Liver (tissue), 9 donors: Measurements from ENCODE around the gene CRYBA2. TPM values are rescaled to one million over a fixed set of nuclear protein-coding genes. Genes with fewer than 3 reads are reported as not detected.

Experiments
- DNase-seq: peaks from one replicate; pipeline ENCODE4 v3.0.0-alpha.2; 2017; ENCODE audit warnings: low spot score
- H3K27ac ChIP-seq, 2 donors: one replicate each; pipeline ENCODE4 v1.7.0; 2013; ENCODE audit warnings: inconsistent platforms in 2 of 2, low read length in 2 of 2, control low read depth in 1 of 2, low read depth in 1 of 2, mild to moderate bottlenecking in 1 of 2
- H3K27me3 ChIP-seq, 4 donors: one replicate each; pipeline versions ENCODE4 v1.6.1 to v1.7.0; 2013; ENCODE audit warnings: low read length in 3 of 4, inconsistent platforms in 1 of 4, mild to moderate bottlenecking in 1 of 4, moderate library complexity in 1 of 4; ENCODE audit not compliant: control insufficient read depth in 4 of 4, insufficient read depth in 4 of 4
- H3K36me3 ChIP-seq, 4 donors: one replicate each; pipeline versions ENCODE4 v1.6.1 to v1.7.0; 2013; ENCODE audit warnings: low read length in 3 of 4, mild to moderate bottlenecking in 3 of 4, low read depth in 1 of 4, moderate library complexity in 1 of 4; ENCODE audit not compliant: control insufficient read depth in 4 of 4, insufficient read depth in 3 of 4
- H3K4me1 ChIP-seq, 4 donors: one replicate each; pipeline versions ENCODE4 v1.6.1 to v1.7.0; 2013; ENCODE audit warnings: low read length in 3 of 4, mild to moderate bottlenecking in 3 of 4, moderate library complexity in 1 of 4; ENCODE audit not compliant: control insufficient read depth in 4 of 4, insufficient read depth in 4 of 4
- H3K4me3 ChIP-seq, 3 donors: one replicate each; pipeline versions ENCODE4 v1.6.1 to v1.7.0; 2013; ENCODE audit warnings: low read length in 3 of 3, control low read depth in 1 of 3, low read depth in 1 of 3, mild to moderate bottlenecking in 1 of 3
- H3K9ac ChIP-seq, 2 donors: one replicate each; pipeline ENCODE4 v1.7.0; 2013; ENCODE audit warnings: low read length in 2 of 2, mild to moderate bottlenecking in 2 of 2, moderate library complexity in 2 of 2, control low read depth in 1 of 2, low read depth in 1 of 2
- H3K9me3 ChIP-seq, 4 donors: one replicate each; pipeline versions ENCODE4 v1.6.1 to v1.7.0; 2013; ENCODE audit warnings: low read length in 3 of 4; ENCODE audit not compliant: control insufficient read depth in 4 of 4
- ATF3 ChIP-seq: IDR thresholded peaks from 2 replicates; pipeline ENCODE4 v1.6.1; 2016; ENCODE audit warnings: antibody characterized with exemption
- CTCF ChIP-seq: fragments of 150-350 bp; IDR thresholded peaks from 2 replicates; pipeline ENCODE4 v1.5.1; 2017; ENCODE audit warnings: improper control_type of control experiment, low read depth, low read length; ENCODE audit not compliant: missing input control
- EGR1 ChIP-seq, 2 donors: IDR thresholded peaks; 2 replicates each; pipeline ENCODE4 v1.6.1; 2016 to 2018; ENCODE audit warnings: antibody characterized with exemption in 2 of 2, low read depth in 2 of 2
- FOXA1 ChIP-seq: IDR thresholded peaks from 2 replicates; pipeline ENCODE4 v1.6.1; 2016; ENCODE audit warnings: antibody characterized with exemption
- FOXA2 ChIP-seq: IDR thresholded peaks from 2 replicates; pipeline ENCODE4 v1.6.1; 2016; ENCODE audit warnings: antibody characterized with exemption
- GABPA ChIP-seq, 2 donors: IDR thresholded peaks in 1 of 2; conservative IDR thresholded peaks in 1 of 2; 2 replicates each; pipeline ENCODE4 v1.6.1; 2016; ENCODE audit warnings: antibody characterized with exemption in 2 of 2, mild to moderate bottlenecking in 1 of 2, moderate library complexity in 1 of 2
- HNF4G ChIP-seq: IDR thresholded peaks from 2 replicates; pipeline ENCODE4 v1.6.1; 2016; ENCODE audit warnings: antibody characterized with exemption
- MAX ChIP-seq: IDR thresholded peaks from 2 replicates; pipeline ENCODE4 v1.6.1; 2016; ENCODE audit warnings: antibody characterized with exemption
- NR2F2 ChIP-seq: IDR thresholded peaks from 2 replicates; pipeline ENCODE4 v1.6.1; 2016; ENCODE audit warnings: antibody characterized with exemption
- RAD21 ChIP-seq, 2 donors: IDR thresholded peaks; 2 replicates each; pipeline ENCODE4 v1.6.1; 2016; ENCODE audit warnings: antibody characterized with exemption in 2 of 2, mild to moderate bottlenecking in 2 of 2
- REST ChIP-seq: IDR thresholded peaks from 2 replicates; pipeline ENCODE4 v1.6.1; 2016; ENCODE audit warnings: antibody characterized with exemption, mild to moderate bottlenecking
- RXRA ChIP-seq, 2 donors: IDR thresholded peaks; 2 replicates each; pipeline ENCODE4 v1.6.1; 2017 to 2018; ENCODE audit warnings: antibody characterized with exemption in 2 of 2, mild to moderate bottlenecking in 1 of 2
- SP1 ChIP-seq: IDR thresholded peaks from 2 replicates; pipeline ENCODE4 v1.6.1; 2018; ENCODE audit warnings: antibody characterized with exemption, mild to moderate bottlenecking
- TAF1 ChIP-seq: conservative IDR thresholded peaks from 2 replicates; pipeline ENCODE4 v1.6.1; 2016; ENCODE audit warnings: antibody characterized with exemption, mild to moderate bottlenecking
- ZBTB33 ChIP-seq: IDR thresholded peaks from 2 replicates; pipeline ENCODE4 v1.6.1; 2016; ENCODE audit warnings: antibody characterized with exemption
- WGBS: extraction: QIAGEN DNeasy Blood & Tissue Kit; methylation state at CpG from one replicate; pipeline ENCODE4 v1.1.7; 2013; 5-methylcytosine and 5-hydroxymethylcytosine counted together
- polyA plus RNA-seq, 2 donors: library from polyadenylated mRNA; stranded (reverse) in 1 of 2; unstranded in 1 of 2; fragments of 200-250 nt in 1 of 2; fragments of >200 nt in 1 of 2; fragmentation: Nextera tagmentation in 1 of 2; extraction: Ambion mirVana in 1 of 2; gene quantifications; one replicate each; pipeline versions ENCODE4 v1.2.1 to v1.2.3, GENCODE V29; 2013 to 2015
- total RNA-seq, 2 donors: library from RNA; depleted of rRNA; stranded (reverse); fragments of >200 nt; gene quantifications; one replicate each; pipeline ENCODE4 v1.2.3, GENCODE V29; 2014
- donor health status: healthy.
- donor health status: healthy.
- donor health status: healthy.
- donor health status: healthy.
- donor health status: healthy.

CRYBA2 gene
- total and polyA plus RNA-seq, 4 donors = not detected

GRCh38 chr2:219020604-219021365, 27.6 kb upstream of the CRYBA2 start:
- no peak overlapping the region for H3K4me3 ChIP-seq
- H3K36me3 ChIP-seq = no peaks in the 10 kb centered on the region
- 82% methylated on average over 11 of the region's 11 CpGs for WGBS
- H3K4me1 ChIP-seq = no peaks in the 10 kb centered on the region
- no peak for TF ChIP-seq REST
- no peak for TF ChIP-seq ZBTB33
- TF ChIP-seq ATF3 = no peak
- no peak for TF ChIP-seq CTCF
- no peak for TF ChIP-seq HNF4G
- no peak for TF ChIP-seq FOXA2
- no peak for TF ChIP-seq EGR1 (IDR thresholded peaks at IDR 0.05; ENCODE audit: low read depth in 2 of 2)
- no peak overlapping the region for H3K9ac ChIP-seq
- no peak for DNase-seq
- H3K27me3 ChIP-seq = no peaks in the 10 kb centered on the region
- H3K27ac ChIP-seq = no peak overlapping the region
- no peaks in the 10 kb centered on the region for H3K9me3 ChIP-seq

- Histone ChIP-seq H3K27ac (no peak overlapping the region), H3K9me3 (no peaks in the 10 kb centered on the region), H3K4me1 (no peaks in the 10 kb centered on the region), H3K9ac (no peak overlapping the region), H3K36me3 (no peaks in the 10 kb centered on the region), H3K27me3 (no peaks in the 10 kb centered on the region), H3K4me3 (no peak overlapping the region)
- TF ChIP-seq GABPA (IDR thresholded peaks at IDR 0.05 in 1 of 2, conservative IDR thresholded peaks at IDR 0.05 in 1 of 2) (no peak), RAD21 (IDR thresholded peaks at IDR 0.05) (no peak), ATF3 (no peak), REST (no peak), FOXA2 (no peak), TAF1 (no peak), MAX (no peak), RXRA (IDR thresholded peaks at IDR 0.05) (no peak), SP1 (no peak), CTCF (no peak), FOXA1 (no peak), NR2F2 (no peak)
- 75% methylated on average over 6 of the region's 6 CpGs for WGBS
- no peak for DNase-seq
Observed at GRCh38 chr2:219019436-219019835, 26.2 kb upstream of the CRYBA2 start.
